ENCODE data around the gene KLHL3.

Gene KLHL3

GRCh38 chr5:137741718-137742117 lies 5.8 kb upstream of the KLHL3 start:
- no peak for DNase-seq

DNA sequence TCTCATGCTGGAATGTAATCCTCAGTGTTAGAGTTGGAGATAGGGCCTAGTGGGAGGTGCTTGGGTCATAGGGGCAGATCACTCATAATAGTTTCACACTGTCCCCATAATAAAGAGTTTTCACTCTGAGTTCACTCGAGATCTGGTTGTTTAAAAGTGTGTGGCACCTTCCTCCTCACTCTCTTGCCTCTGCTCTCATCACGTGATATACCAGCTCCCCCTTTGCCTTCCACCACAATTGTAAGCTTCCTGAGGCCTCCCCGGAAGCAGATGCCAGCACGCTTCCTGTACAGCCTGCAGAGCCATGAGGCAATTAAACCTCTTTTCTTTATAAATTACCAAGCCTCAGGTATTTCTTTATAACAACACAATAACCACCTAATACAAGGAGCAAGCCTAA lies 3.8 kb upstream of the KLHL3 start:
- no peak for DNase-seq

DNA sequence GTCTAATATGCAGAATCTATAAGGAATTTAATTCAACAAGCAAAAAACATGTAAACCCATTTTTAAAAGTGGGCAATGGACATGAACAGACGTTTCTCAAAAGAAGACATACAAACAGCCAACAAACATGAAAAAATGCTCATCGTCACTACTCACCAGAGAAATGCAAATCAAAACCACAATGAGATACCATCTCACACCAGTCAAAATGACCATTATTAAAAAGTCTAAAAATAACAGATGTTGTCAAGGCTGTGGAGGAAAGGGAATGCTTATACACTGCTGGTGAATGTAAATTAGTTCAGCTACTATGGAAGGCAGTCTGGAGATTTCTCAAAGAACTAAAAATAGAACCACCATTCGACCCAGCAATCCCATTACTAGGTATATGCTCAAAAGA lies 3.1 kb upstream of the KLHL3 start:
- DNase-seq: no peak

- DNase-seq: no peak
Observed at GRCh38 chr5:137737349-137738131, 1.7 kb upstream of the KLHL3 start.

- no peak for DNase-seq
Observed at GRCh38 chr5:137736496-137736895, 607 bp upstream of the KLHL3 start.

DNA sequence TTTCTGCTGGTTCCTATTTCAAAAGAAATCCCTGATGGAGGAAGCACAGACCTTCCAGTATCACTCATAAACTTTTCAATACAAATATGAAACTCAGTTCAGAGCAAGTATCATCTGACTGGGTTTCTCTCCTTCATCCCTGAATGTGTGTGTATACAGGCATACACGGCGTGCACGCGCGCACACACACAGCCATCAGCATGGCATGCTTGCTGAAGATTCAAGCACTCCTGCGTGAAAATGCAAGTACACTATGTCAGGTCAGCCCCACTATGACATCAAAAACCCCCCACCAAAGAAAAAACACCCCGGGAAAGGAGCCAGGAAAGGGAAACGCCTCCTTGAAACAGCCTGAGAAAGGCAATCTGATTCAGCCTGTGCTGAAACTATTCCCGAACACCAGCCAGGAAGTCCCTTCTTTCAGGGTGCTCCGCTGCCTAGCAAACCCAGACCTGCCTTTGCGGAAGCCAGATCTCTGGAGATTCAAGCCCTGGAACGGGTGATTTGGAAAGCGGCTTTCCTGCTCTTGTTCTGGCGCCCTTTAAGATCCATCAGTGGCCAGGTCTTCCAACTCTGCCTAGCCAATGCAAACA lies 831 bp downstream of the KLHL3 start:
- no peak for DNase-seq

- DNase-seq: no peak
Observed at GRCh38 chr5:137734331-137734730, 1.6 kb downstream of the KLHL3 start.

GRCh38 chr5:137733922-137734321 lies 2.0 kb downstream of the KLHL3 start:
- no peak for DNase-seq

DNA sequence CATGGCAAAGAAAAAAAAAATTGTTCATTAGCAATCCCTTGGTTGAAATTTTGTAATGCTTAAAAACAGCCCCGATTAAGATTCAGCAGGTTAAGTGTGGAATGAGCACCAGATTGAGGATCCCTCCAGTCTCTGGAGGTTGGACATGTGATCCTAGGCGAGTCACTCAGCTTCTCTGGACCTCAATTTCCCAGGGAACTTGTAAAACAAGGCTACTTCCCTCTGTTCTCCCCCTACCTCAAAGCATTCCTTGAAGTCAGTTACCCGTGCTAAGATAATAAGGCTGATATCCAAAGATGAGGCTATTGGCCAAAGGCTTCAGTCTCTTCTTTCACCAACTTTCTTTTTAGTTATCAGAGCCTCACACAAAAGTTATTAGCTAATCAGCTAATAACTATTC lies 2.9 kb downstream of the KLHL3 start:
- DNase-seq: no peak

GRCh38 chr5:137731176-137731575 lies 4.7 kb downstream of the KLHL3 start:
- DNase-seq: no peak

GRCh38 chr5:137730336-137730735 lies 5.6 kb downstream of the KLHL3 start:
- no peak for DNase-seq

DNA sequence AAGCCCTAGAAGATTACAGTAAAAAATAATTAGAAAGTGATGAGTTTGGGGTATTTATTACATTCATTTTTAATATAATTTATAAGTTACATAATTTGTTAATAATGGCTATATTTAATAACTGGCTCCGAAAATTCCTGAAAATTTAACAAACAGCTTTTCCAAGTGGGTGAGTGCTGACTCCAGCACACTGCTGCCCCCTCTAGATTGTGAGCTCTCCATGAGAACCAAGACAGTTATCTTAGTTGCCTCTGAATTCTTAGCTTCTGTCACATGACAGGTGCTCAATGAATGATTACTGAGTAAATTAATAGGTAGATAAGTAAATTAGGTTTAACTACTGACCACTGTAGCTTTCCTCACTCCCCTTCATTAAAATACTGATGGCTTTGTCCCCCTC lies 7.8 kb downstream of the KLHL3 start:
- no peak for DNase-seq

DNA sequence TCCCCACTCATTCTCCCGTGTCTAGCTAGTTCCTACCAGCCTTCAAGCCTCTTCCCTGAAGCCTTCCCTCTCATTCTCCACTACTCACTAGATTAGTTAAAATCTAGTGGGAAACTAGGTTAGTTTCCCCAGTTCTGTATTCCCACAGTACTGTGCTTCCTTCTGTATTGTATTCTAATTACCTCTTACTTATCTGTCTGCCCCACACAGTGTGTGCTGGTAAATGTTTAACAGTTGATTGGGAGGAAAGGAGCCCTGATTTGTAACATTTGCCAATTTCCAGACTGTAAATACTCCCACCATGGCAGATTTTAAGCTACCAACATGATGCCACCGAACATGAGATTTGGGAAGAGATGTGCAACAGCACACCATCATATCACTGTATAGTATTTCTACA lies 8.3 kb downstream of the KLHL3 start:
- DNase-seq: no peak

DNA sequence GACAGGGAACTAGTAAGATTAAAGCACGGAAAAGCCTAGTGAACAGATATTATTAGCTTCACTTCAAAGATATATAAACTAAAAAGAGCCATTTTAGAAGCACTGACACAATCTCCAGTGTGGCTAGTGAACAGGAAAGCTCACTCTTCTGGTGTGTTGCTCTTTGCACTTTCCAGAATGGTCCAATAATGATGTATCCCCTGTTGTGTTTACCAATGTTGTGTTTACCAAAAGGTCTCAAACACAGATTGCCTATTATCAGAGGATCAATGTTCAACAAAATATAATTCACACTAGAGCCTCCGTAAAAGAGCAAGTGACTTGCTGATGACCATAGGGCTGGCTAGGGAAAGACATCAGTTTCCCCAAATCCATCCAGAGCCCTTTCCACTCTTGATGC lies 11.6 kb downstream of the KLHL3 start:
- no peak for DNase-seq

DNA sequence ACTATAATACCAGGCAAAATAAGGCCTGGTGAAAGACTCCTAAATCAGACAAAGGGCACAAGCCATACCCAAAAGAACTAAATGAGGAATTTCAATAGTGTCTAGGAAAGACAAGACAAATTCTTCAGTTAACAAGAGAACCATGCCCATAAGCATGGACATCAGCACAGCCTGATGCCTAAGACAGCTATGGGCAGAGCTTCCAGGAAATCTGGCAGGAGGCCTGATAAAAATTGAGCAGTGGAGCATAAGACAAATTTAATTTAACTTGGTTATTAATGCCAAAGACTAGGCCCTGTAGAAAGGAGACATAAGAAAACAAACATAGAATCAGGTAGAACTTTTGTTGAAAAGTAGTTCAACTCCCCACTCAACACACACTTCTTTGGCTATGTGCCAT lies 17.3 kb downstream of the KLHL3 start:
- no peak for DNase-seq

GRCh38 chr5:137716337-137716736 lies 19.6 kb downstream of the KLHL3 start:
- no peak for DNase-seq

GRCh38 chr5:137715456-137715855 lies 20.4 kb downstream of the KLHL3 start:
- no peak for DNase-seq

DNA sequence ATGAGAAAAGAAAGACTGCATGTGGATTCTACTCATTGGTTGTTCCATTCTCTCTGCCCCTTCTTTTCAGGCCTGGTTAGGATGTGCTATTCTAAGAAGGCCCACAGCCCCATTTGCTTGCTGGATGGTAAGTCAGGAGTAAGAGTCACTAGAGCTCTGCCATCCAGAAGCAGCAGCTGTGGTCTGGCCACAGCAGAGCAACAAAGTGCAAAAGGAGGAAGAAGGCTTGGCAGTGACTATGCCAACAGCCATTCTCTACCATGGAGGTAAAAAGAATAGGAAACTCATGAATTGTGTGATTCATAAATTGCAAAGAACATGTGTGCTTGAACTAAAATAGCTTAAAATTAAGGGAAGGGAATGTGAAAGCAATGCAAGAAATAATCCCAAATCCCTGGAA lies 20.9 kb downstream of the KLHL3 start:
- DNase-seq: no peak

DNA sequence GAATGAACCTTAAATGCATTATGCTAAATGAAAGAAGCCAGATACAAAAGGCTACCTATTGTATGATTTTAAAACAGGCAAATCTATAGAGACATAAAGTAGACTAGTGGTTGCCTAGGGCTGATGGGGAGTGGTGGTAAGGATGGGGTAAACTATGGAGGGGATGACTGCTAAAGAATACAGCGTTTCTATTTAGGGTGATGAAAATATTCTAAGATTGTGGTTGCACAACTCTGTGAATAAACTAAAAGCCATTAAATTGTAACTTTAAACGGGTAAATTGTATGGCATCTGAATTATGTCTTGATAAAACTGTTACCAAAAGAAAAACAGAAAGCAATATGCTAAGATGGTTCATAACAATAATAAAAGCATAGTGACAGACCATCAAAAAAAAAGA lies 21.4 kb downstream of the KLHL3 start:
- no peak for DNase-seq

DNA sequence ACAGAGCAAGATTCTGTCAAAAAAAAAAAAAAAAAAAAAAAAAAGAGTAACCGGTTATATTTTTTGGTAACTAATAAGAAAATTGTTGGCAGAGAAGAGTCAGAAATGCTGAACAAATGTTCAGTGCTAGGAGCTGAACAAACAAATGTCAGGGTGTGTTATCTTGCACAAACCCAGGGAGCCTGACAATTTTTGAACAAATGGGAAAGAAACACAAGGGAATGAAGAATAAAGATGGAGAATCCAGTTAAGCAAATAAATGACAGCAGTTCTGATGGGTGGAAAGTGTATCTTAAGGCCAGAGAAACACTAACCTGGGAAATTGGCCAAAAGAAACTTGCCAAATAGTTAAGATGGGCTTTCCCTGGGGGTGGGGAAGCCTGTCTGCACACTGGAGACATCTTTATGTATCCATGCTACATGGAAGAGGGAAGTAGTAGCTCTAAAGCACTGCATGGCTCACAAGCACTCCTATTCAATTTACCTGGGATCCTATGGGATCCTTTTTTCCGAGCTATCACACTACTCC lies 23.7 kb downstream of the KLHL3 start:
- DNase-seq: no peak

- no peak for DNase-seq
Observed at GRCh38 chr5:137710086-137710485, 25.8 kb downstream of the KLHL3 start.

GRCh38 chr5:137708796-137709559 lies 26.9 kb downstream of the KLHL3 start:
- DNase-seq: no peak

GRCh38 chr5:137708062-137708461 lies 27.8 kb downstream of the KLHL3 start:
- DNase-seq: no peak

DNA sequence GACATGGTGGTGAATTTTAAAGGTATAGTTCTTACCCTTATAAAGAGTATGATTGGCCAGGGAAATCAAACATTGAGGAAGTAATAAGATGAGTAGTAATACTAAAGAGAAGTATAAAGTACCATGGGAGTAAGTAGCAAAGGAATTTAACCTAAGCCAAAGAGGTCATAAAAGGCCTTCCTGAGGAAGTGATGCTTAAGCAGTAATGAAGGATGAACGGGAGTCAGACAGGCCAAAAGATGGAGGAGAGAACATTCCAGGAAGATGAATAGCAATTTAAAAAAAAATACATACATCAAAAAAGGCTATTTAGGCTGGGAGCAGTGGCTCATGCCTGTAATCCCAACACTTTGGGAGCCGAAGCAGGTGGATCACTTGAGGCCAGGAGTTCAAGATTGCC lies 29.0 kb downstream of the KLHL3 start:
- no peak for DNase-seq

All from NK-92 treated with Interleukin-12 subunit alpha and Interleukin-12 subunit beta, amount 100 ng/mL, for 24 hours (cell line).